GM12891 (cell line): ENCODE data around the gene CCDC92.

Experiments used
- DNase-seq: peaks from one replicate; pipeline ENCODE4 v3.0.0; 2011; ENCODE audit warnings: low spot score; ENCODE audit not compliant: insufficient read length
- FAIRE-seq: peaks from 2 replicates; lab custom pipeline; 2011; peaks lifted over from hg19 to GRCh38; lab: Jason Lieb, UNC
- PAX5 ChIP-seq: IDR thresholded peaks from 2 replicates; pipeline ENCODE4 v1.6.1; 2011; ENCODE audit warnings: low read length, moderate library complexity, mild to moderate bottlenecking; ENCODE audit not compliant: insufficient read depth, severe bottlenecking
- POLR2A ChIP-seq: IDR thresholded peaks from 2 replicates; pipeline ENCODE4 v1.6.1; 2011; ENCODE audit warnings: low read depth, low read length, control low read depth
- POLR2AphosphoS5 ChIP-seq: IDR thresholded peaks from 2 replicates; pipeline ENCODE4 v1.6.1; 2011; ENCODE audit warnings: low read depth, low read length, control low read depth
- POU2F2 ChIP-seq: IDR thresholded peaks from 2 replicates; pipeline ENCODE4 v1.6.1; 2011; ENCODE audit warnings: low read depth, mild to moderate bottlenecking, control low read depth, low read length, moderate library complexity
- SPI1 ChIP-seq: IDR thresholded peaks from 2 replicates; pipeline ENCODE4 v1.6.1; 2011; ENCODE audit warnings: low read depth, low read length, control low read depth
- TAF1 ChIP-seq: IDR thresholded peaks from 2 replicates; pipeline ENCODE4 v1.6.1; 2011; ENCODE audit warnings: low read depth, low read length, control low read depth

CCDC92 gene

GRCh38 chr12:123992118-123992825 lies 19.6 kb upstream of the CCDC92 start:
- TF ChIP-seq POLR2A (no peak), SPI1 (no peak), POU2F2 (no peak), TAF1 (no peak), POLR2AphosphoS5 (no peak), PAX5 (no peak)
- no peak for FAIRE-seq
- no peak for DNase-seq

- DNase-seq = no peak
- no peak for FAIRE-seq
- TF ChIP-seq POU2F2 = no peak
Observed at GRCh38 chr12:123991372-123991951, 18.8 kb upstream of the CCDC92 start.

GRCh38 chr12:123990511-123990910 lies 17.9 kb upstream of the CCDC92 start:
- FAIRE-seq (no peak), DNase-seq (no peak)
- TF ChIP-seq TAF1 (no peak), POLR2AphosphoS5 (no peak), PAX5 (no peak), POLR2A (no peak)

- FAIRE-seq = no peak
- no peak for DNase-seq
- no peak for TF ChIP-seq POU2F2
Observed at GRCh38 chr12:123989753-123990152, 17.1 kb upstream of the CCDC92 start.

GRCh38 chr12:123989168-123989567 lies 16.5 kb upstream of the CCDC92 start:
- TF ChIP-seq POLR2A = no peak
- no peak for TF ChIP-seq SPI1
- no peak for TF ChIP-seq TAF1
- no peak for TF ChIP-seq PAX5
- no peak for TF ChIP-seq POLR2AphosphoS5
- no peak for TF ChIP-seq POU2F2
- no peak for DNase-seq
- FAIRE-seq = no peak

GRCh38 chr12:123987022-123987421 lies 14.4 kb upstream of the CCDC92 start:
- FAIRE-seq (no peak), DNase-seq (no peak)
- no peak for TF ChIP-seq SPI1
- TF ChIP-seq POLR2AphosphoS5 = no peak
- no peak for TF ChIP-seq POU2F2
- TF ChIP-seq POLR2A = no peak
- no peak for TF ChIP-seq TAF1
- no peak for TF ChIP-seq PAX5

- no peak for FAIRE-seq
- TF ChIP-seq POLR2AphosphoS5 = no peak
- no peak for TF ChIP-seq SPI1
- TF ChIP-seq PAX5 = no peak
- TF ChIP-seq POLR2A = no peak
- no peak for TF ChIP-seq POU2F2
- no peak for TF ChIP-seq TAF1
- no peak for DNase-seq
Observed at GRCh38 chr12:123986374-123986965, 13.8 kb upstream of the CCDC92 start.

- DNase-seq (no peak), FAIRE-seq (peak; percentile 78)
- TF ChIP-seq POLR2A (no peak), POLR2AphosphoS5 (no peak), PAX5 (no peak), TAF1 (no peak), SPI1 (no peak), POU2F2 (no peak)
Observed at GRCh38 chr12:123984903-123985302, 12.3 kb upstream of the CCDC92 start.

- DNase-seq (no peak), FAIRE-seq (peak; percentile 69)
Observed at GRCh38 chr12:123983822-123984485, 11.3 kb upstream of the CCDC92 start.

GRCh38 chr12:123982269-123982668 lies 9.6 kb upstream of the CCDC92 start:
- no peak for FAIRE-seq

More at GRCh38 chr12:123983822-123984485, 11.3 kb upstream of the CCDC92 start:
- TF ChIP-seq POU2F2 = no peak
- no peak for TF ChIP-seq POLR2A
- no peak for TF ChIP-seq SPI1
- no peak for TF ChIP-seq POLR2AphosphoS5

More at GRCh38 chr12:123982269-123982668, 9.6 kb upstream of the CCDC92 start:
- TF ChIP-seq SPI1 (no peak), POLR2A (no peak), PAX5 (no peak), TAF1 (no peak), POU2F2 (no peak), POLR2AphosphoS5 (no peak)
- DNase-seq = no peak
